DOHH2 (cell line): Measurements from ENCODE around the gene PTCH1.

ENCODE experiments used
- H3F3A ChIP-seq: fragments of 200-600 bp; sonication (generic), shearing (Covaris generic); 2 replicates; pipeline ENCODE4 v1.6.0; 2016; ENCODE audit warnings: antibody characterized with exemption, mild to moderate bottlenecking; ENCODE audit not compliant: control insufficient read depth, insufficient read depth
- H3K27ac ChIP-seq: fragments of 200-600 bp; sonication (generic); 2 replicates; pipeline ENCODE4 v1.5.1; 2014; ENCODE audit warnings: low read depth, mild to moderate bottlenecking, low read length, moderate library complexity
- H3K27me3 ChIP-seq: fragments of 200-600 bp; sonication (generic); 2 replicates; pipeline ENCODE4 v1.6.1; 2014; ENCODE audit warnings: mild to moderate bottlenecking, low read length, mixed read lengths; ENCODE audit not compliant: control insufficient read depth
- H3K36me3 ChIP-seq: fragments of 200-600 bp; sonication (generic); 2 replicates; pipeline ENCODE4 v1.6.1; 2014; ENCODE audit warnings: mild to moderate bottlenecking, low read length, moderate library complexity, mixed read lengths; ENCODE audit not compliant: control insufficient read depth
- H3K4me1 ChIP-seq: fragments of 200-600 bp; sonication (generic); 2 replicates; pipeline ENCODE4 v1.6.1; 2014; ENCODE audit warnings: mild to moderate bottlenecking, low read length, mixed read lengths; ENCODE audit not compliant: control insufficient read depth
- H3K4me2 ChIP-seq: fragments of 200-600 bp; sonication (generic); 2 replicates; pipeline ENCODE4 v1.6.0; 2014; ENCODE audit warnings: mild to moderate bottlenecking, low read length, moderate library complexity
- H3K4me3 ChIP-seq: fragments of 200-600 bp; sonication (generic); 2 replicates; pipeline ENCODE4 v1.5.1; 2014; ENCODE audit warnings: mild to moderate bottlenecking, low read length, mixed read lengths
- H3K79me2 ChIP-seq: fragments of 200-600 bp; sonication (generic); 2 replicates; pipeline ENCODE4 v1.6.1; 2014; ENCODE audit warnings: mild to moderate bottlenecking, low read length, mixed read lengths; ENCODE audit not compliant: control insufficient read depth
- H3K9me2 ChIP-seq: fragments of 200-600 bp; sonication (generic); replicated peaks from 2 replicates; pipeline ENCODE4 v1.6.1; 2014; ENCODE audit warnings: mild to moderate bottlenecking, low read length, mixed read lengths; ENCODE audit not compliant: control insufficient read depth
- H3K9me3 ChIP-seq: fragments of 200-600 bp; sonication (generic); 2 replicates; pipeline ENCODE4 v1.6.1; 2014; ENCODE audit warnings: antibody characterized with exemption, low read length, mixed read lengths; ENCODE audit not compliant: control insufficient read depth, insufficient read depth
- H4K20me1 ChIP-seq: fragments of 200-600 bp; sonication (generic); 2 replicates; pipeline ENCODE4 v1.6.0; 2014; ENCODE audit warnings: low read depth, mild to moderate bottlenecking, antibody characterized with exemption, low read length, moderate library complexity; ENCODE audit not compliant: control insufficient read depth, insufficient read depth
- EZH2phosphoT487 ChIP-seq: fragments of 200-600 bp; sonication (generic); IDR thresholded peaks from 2 replicates; pipeline ENCODE4 v1.6.1; 2017; ENCODE audit warnings: borderline replicate concordance, mild to moderate bottlenecking, antibody characterized with exemption, low read length, moderate library complexity, mixed read lengths
- TF ChIP-seq, protein P1 (sequence below): fragments of 200-600 bp; sonication (generic); IDR thresholded peaks from one replicate; pipeline ENCODE4 v1.5.1; 2014; ENCODE audit warnings: antibody characterized with exemption, mild to moderate bottlenecking, low read depth, low read length; ENCODE audit not compliant: poor library complexity, severe bottlenecking

Gene PTCH1

GRCh38 chr9:95481000-95481399, 35.8 kb downstream of the PTCH1 start:
- TF ChIP-seq, protein P1, sequence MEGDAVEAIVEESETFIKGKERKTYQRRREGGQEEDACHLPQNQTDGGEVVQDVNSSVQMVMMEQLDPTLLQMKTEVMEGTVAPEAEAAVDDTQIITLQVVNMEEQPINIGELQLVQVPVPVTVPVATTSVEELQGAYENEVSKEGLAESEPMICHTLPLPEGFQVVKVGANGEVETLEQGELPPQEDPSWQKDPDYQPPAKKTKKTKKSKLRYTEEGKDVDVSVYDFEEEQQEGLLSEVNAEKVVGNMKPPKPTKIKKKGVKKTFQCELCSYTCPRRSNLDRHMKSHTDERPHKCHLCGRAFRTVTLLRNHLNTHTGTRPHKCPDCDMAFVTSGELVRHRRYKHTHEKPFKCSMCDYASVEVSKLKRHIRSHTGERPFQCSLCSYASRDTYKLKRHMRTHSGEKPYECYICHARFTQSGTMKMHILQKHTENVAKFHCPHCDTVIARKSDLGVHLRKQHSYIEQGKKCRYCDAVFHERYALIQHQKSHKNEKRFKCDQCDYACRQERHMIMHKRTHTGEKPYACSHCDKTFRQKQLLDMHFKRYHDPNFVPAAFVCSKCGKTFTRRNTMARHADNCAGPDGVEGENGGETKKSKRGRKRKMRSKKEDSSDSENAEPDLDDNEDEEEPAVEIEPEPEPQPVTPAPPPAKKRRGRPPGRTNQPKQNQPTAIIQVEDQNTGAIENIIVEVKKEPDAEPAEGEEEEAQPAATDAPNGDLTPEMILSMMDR = no peak
- no peak for TF ChIP-seq EZH2phosphoT487
- no peaks in the 10 kb centered on the region for H3K9me3 ChIP-seq
- H3K9me2 ChIP-seq = no peaks in the 10 kb centered on the region
- 0 out of 2 replicates have a peak, but pooled peaks cover 3% of the 10 kb centered on the region for H4K20me1 ChIP-seq
- no peaks in the 10 kb centered on the region for H3K4me1 ChIP-seq
- H3K4me2 ChIP-seq = no peak overlapping the region
- H3K27ac ChIP-seq = no peak overlapping the region
- no peak overlapping the region for H3K4me3 ChIP-seq
- H3K36me3 ChIP-seq = peaks cover 86% of the 10 kb centered on the region
- H3K79me2 ChIP-seq = peaks cover 41% of the 10 kb centered on the region
- H3F3A ChIP-seq = no peaks in the 10 kb centered on the region
- H3K27me3 ChIP-seq = no peaks in the 10 kb centered on the region

GRCh38 chr9:95480346-95480745, 36.4 kb downstream of the PTCH1 start:
- Histone ChIP-seq H3K79me2 (peaks cover 34% of the 10 kb centered on the region), H4K20me1 (0 out of 2 replicates have a peak, but pooled peaks cover 1% of the 10 kb centered on the region), H3K4me2 (no peak overlapping the region), H3K27me3 (no peaks in the 10 kb centered on the region), H3K27ac (no peak overlapping the region), H3K4me1 (no peaks in the 10 kb centered on the region), H3F3A (no peaks in the 10 kb centered on the region), H3K9me3 (no peaks in the 10 kb centered on the region), H3K9me2 (no peaks in the 10 kb centered on the region), H3K4me3 (no peak overlapping the region), H3K36me3 (peaks cover 88% of the 10 kb centered on the region)
- TF ChIP-seq EZH2phosphoT487 = no peak
- TF ChIP-seq, protein P1 = no peak

- TF ChIP-seq, protein P1 = no peak
- no peak for TF ChIP-seq EZH2phosphoT487
- H3K4me2 ChIP-seq = no peak overlapping the region
- H4K20me1 ChIP-seq = no peaks in the 10 kb centered on the region
- H3K36me3 ChIP-seq = peaks cover 90% of the 10 kb centered on the region
- no peaks in the 10 kb centered on the region for H3K9me2 ChIP-seq
- H3F3A ChIP-seq = no peaks in the 10 kb centered on the region
- no peaks in the 10 kb centered on the region for H3K9me3 ChIP-seq
- peaks cover 27% of the 10 kb centered on the region for H3K79me2 ChIP-seq
- no peak overlapping the region for H3K27ac ChIP-seq
- no peaks in the 10 kb centered on the region for H3K4me1 ChIP-seq
- no peak overlapping the region for H3K4me3 ChIP-seq
- no peaks in the 10 kb centered on the region for H3K27me3 ChIP-seq
These were observed 37.4 kb downstream of the PTCH1 start for GRCh38 chr9:95479330-95479729.

GRCh38 chr9:95478335-95478734, 38.4 kb downstream of the PTCH1 start:
- H3K36me3 ChIP-seq = peaks cover 86% of the 10 kb centered on the region
- H3K9me3 ChIP-seq = no peaks in the 10 kb centered on the region
- no peaks in the 10 kb centered on the region for H4K20me1 ChIP-seq
- peaks cover 20% of the 10 kb centered on the region for H3K79me2 ChIP-seq
- no peak for TF ChIP-seq EZH2phosphoT487
- TF ChIP-seq, protein P1 = no peak
- no peak overlapping the region for H3K4me2 ChIP-seq
- no peaks in the 10 kb centered on the region for H3F3A ChIP-seq
- no peak overlapping the region for H3K27ac ChIP-seq
- no peaks in the 10 kb centered on the region for H3K4me1 ChIP-seq
- H3K27me3 ChIP-seq = no peaks in the 10 kb centered on the region
- no peak overlapping the region for H3K4me3 ChIP-seq
- no peaks in the 10 kb centered on the region for H3K9me2 ChIP-seq
